ENCODE results near the gene IMMP2L.

DNA sequence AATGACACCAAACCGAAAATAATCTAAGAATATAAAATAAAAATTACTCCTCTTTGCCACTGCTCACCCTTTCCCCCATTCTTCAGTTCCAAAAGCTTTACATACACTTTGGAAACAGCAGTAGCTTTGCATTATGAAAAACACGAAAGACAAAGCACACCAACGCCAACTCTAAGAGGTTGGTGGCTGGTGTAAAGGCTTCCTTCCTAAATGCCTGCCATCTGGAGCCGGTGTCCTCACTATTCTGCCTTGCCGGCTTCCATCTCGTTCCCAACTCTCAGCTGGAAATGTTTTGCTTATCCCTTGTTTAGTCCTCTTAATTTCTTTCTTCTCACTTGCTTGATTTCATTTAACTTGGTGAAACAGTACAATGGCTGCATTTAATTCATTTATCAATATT, 752.5 kb downstream of the IMMP2L start:
- TF ChIP-seq POLR2AphosphoS5 (IDR thresholded peaks at IDR 0.05; ENCODE audit: low read depth, low read length), result no peak
- no peak for TF ChIP-seq TAF1 (IDR thresholded peaks at IDR 0.05; ENCODE audit: borderline replicate concordance, insufficient read depth, low read length)
- TF ChIP-seq, protein P1, sequence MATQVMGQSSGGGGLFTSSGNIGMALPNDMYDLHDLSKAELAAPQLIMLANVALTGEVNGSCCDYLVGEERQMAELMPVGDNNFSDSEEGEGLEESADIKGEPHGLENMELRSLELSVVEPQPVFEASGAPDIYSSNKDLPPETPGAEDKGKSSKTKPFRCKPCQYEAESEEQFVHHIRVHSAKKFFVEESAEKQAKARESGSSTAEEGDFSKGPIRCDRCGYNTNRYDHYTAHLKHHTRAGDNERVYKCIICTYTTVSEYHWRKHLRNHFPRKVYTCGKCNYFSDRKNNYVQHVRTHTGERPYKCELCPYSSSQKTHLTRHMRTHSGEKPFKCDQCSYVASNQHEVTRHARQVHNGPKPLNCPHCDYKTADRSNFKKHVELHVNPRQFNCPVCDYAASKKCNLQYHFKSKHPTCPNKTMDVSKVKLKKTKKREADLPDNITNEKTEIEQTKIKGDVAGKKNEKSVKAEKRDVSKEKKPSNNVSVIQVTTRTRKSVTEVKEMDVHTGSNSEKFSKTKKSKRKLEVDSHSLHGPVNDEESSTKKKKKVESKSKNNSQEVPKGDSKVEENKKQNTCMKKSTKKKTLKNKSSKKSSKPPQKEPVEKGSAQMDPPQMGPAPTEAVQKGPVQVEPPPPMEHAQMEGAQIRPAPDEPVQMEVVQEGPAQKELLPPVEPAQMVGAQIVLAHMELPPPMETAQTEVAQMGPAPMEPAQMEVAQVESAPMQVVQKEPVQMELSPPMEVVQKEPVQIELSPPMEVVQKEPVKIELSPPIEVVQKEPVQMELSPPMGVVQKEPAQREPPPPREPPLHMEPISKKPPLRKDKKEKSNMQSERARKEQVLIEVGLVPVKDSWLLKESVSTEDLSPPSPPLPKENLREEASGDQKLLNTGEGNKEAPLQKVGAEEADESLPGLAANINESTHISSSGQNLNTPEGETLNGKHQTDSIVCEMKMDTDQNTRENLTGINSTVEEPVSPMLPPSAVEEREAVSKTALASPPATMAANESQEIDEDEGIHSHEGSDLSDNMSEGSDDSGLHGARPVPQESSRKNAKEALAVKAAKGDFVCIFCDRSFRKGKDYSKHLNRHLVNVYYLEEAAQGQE (IDR thresholded peaks at IDR 0.05; ENCODE audit: insufficient read depth in 1 of 2, low read depth in 2 of 2, low read length in 2 of 2), result no peak
